GM13977 (cell line): ENCODE measurements around the gene RBFOX2.
"Not testable (repeated sequence)": the region's sequence is repeated elsewhere in the genome, so short reads cannot be mapped to it uniquely, and the experiment has no call there.

ENCODE experiments used
- DNase-seq: peaks from one replicate; pipeline ENCODE4 v3.0.0; 2012; ENCODE audit warnings: low spot score
- CTCF ChIP-seq: IDR thresholded peaks from 2 replicates; pipeline ENCODE4 v1.5.1; 2012; ENCODE audit warnings: mild to moderate bottlenecking, control low read depth; ENCODE audit not compliant: insufficient read depth; ENCODE audit errors: extremely low read depth, missing control alignments
- in situ Hi-C: fragments of 300-500 bp; cut with MboI; formaldehyde crosslinking; loops from one replicate; pipeline ENCODE4 v1.12.0; 2022; ENCODE audit warnings: low sequenced_read_pairs, low pct_unique_long_range_greater_than_20kb, mixed read lengths, inconsistent platforms; ENCODE audit not compliant: unreplicated experiment

The RBFOX2 gene

GRCh38 chr22:36027935-36028645 is 534 bp downstream of the RBFOX2 start:
- in situ Hi-C loops: no loop called here
- TF ChIP-seq CTCF: no peak
- DNase-seq: peak; percentile 36

GRCh38 chr22:36027579-36027934 is 1.1 kb downstream of the RBFOX2 start:
- TF ChIP-seq CTCF: no peak

GRCh38 chr22:36026741-36027140 is 1.9 kb downstream of the RBFOX2 start:
- peak; percentile 19 for DNase-seq
- TF ChIP-seq CTCF: no peak
- in situ Hi-C loops: no loop called here

More at GRCh38 chr22:36027579-36027934, 1.1 kb downstream of the RBFOX2 start:
- peak; percentile 53 for DNase-seq
- in situ Hi-C loops: no loop called here

- no peak for DNase-seq
- TF ChIP-seq CTCF: no peak
- in situ Hi-C loops: no loop called here
These were observed 5.9 kb downstream of the RBFOX2 start for GRCh38 chr22:36022697-36023096.

- TF ChIP-seq CTCF: no peak
- no peak for DNase-seq
- in situ Hi-C loops: no loop called here
These were observed 6.5 kb downstream of the RBFOX2 start for GRCh38 chr22:36022162-36022561.

GRCh38 chr22:36021606-36022153 is 6.9 kb downstream of the RBFOX2 start:
- in situ Hi-C loops: no loop called here
- TF ChIP-seq CTCF: no peak
- no peak for DNase-seq

- in situ Hi-C loops: not testable (repeated sequence)
These were observed 7.8 kb downstream of the RBFOX2 start for GRCh38 chr22:36020865-36021264.

More at GRCh38 chr22:36020865-36021264, 7.8 kb downstream of the RBFOX2 start:
- DNase-seq: not testable (repeated sequence)
